Effector CD8-positive, alpha-beta T cell (primary cell): ENCODE results near the gene CNIH2.
A peak's percentile ranks its signal among the peaks of the same experiment; 100 is the strongest.

Source experiments
- DNase-seq: peaks from one replicate; lab custom pipeline; 2025; lab: John Stamatoyannopoulos, UW

Gene CNIH2

DNA sequence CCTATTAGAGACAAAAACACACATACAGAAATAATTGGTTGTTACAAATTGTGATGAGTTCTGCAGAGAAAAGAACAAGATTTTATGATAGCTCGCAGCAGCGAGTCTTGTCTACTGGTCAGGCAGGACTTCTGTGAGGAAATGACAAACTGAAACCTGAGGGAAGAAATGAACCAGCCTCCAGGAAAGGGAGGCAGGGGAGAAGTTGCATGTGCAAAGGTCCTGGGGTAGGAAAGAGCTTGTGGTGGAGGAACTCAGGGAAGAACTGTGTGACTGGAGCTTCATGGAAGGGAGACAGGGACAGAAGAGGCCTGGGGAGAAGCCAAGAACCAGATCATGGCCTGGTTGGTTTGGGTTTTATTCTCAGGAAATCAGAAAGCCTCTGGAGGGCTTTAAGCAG lies 18.8 kb upstream of the CNIH2 start:
- no peak for DNase-seq

DNA sequence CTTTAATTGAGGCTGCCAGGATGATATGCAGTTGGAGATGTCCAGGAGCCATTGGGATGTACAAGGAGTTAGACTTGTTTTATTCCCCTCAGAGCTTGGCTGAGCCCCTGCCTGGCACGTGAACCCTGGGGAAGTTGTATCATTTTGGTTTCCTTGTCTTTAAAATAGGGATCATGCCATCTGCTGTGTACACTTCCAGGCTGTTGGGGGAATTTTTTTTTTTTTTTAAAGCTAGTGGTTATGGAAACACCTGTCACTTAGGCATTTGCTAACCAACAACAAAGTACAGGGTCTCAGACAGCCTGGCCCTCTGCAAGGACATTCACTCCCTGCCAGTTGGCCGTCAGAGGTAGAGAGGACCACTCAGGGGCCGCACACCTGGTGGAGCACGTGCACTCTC lies 18.0 kb upstream of the CNIH2 start:
- no peak for DNase-seq

DNA sequence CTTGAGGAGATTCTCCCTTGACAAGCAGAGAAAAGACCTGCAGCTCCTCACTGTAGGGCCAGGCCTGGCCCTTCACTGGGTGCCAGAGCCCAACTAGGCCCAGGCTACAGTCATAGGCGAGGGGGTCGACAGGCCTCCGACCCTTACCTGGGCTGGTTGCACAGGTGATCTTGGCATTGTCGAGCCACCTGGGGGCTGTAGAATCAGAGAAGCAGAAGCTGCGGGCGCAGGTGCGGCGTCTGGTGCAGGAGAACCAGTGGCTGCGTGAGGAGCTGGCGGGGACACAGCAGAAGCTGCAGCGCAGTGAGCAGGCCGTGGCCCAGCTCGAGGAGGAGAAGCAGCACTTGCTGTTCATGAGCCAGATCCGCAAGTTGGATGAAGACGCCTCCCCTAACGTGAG lies 16.4 kb upstream of the CNIH2 start:
- no peak for DNase-seq

DNA sequence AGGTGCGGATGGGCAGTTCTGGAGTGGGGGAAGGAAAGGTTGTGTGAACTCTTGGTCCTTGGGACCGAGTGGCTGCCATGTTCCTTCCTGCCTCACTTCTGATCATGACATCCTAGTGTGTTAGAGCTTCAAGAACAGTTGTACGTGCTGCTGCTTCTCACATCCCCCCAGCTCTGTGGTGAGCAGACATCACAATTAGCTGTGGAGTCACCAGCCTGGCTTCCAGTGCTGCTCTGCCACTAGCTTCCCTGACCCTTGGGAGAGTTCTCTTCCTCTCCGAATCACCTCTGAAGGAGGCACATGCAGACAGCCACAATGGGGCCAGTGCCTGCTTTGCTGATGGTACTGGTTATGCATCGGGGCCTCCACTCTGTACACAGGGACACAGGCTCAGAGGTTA lies 15.8 kb upstream of the CNIH2 start:
- no peak for DNase-seq

DNA sequence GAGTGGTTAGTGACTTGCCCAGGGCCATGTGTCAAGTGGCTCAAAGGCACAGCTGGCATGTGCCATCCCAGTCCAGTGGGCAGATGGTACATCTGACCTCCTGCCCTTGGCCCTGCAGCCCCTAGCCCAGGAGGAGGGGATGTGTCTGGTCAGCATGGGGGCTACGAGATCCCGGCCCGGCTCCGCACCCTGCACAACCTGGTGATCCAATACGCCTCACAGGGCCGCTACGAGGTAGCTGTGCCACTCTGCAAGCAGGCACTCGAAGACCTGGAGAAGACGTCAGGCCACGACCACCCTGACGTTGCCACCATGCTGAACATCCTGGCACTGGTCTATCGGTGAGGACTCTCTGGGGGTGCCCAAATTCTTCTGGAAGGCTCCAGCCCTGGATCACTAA lies 15.3 kb upstream of the CNIH2 start:
- DNase-seq = no peak

DNA sequence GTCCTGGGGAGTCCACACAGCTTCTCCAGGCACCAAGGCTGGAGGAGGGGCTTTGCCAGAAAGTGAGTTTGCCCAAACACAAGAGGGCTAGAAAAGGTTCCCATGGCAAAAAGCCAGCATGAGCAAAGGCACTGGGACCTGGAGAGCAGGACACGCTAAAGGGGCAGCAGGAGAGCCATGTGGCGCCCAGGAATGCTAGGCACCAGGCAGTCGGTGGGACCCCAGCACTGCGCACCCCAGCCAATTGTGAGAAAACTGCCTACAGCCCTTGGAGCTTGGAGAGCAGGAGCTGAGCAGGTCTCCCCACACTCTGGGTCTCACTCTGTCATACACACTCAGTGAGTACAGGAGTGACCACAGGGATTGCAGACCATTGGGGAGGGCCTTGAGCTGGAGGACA lies 14.7 kb upstream of the CNIH2 start:
- DNase-seq = no peak

DNA sequence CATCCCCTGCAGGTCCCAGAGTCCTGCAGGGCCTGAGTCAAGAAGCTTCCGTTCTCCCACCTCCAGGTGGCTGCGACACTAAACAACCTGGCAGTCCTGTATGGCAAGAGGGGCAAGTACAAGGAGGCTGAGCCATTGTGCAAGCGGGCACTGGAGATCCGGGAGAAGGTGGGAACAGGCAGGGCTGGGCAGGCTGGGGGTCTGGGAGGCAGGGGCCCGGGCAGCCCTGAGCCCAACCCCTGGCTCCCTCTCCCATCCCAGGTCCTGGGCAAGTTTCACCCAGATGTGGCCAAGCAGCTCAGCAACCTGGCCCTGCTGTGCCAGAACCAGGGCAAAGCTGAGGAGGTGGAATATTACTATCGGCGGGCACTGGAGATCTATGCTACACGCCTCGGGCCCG lies 14.2 kb upstream of the CNIH2 start:
- no peak for DNase-seq

DNA sequence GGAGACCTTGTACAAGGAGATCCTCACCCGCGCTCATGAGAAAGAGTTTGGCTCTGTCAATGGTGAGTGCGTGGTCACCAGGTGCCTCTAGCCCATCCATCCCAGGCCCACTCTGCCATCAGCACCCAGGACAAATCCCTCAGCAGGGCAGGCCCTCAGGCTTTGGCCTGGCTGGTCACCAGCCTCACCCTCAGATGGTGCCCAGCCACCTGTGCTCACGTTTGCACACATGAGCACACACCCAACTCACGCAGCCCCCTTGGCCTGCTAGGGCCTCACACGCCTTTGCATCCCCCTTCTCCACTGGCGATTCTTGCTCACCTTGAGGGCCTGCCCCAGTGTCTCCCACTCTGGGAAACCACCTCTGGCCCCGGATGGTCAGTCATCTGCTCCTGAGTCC lies 13.6 kb upstream of the CNIH2 start:
- no peak for DNase-seq

DNA sequence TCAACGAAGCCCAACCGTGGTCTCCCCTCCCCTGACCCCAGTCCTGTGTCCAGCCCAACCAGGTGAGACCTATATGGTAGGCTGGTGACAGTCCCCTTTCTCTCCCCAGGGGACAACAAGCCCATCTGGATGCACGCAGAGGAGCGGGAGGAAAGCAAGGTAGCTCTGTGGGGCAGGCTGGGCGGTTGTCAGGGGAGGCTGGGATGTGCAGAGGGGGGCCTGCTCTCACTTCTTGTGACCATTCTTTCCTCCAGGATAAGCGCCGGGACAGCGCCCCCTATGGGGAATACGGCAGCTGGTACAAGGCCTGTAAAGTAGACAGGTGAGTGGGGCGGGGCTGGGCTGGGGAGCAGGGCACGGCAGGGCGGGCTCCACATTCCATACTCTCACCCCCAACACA lies 13.1 kb upstream of the CNIH2 start:
- peak; percentile 31 for DNase-seq

DNA sequence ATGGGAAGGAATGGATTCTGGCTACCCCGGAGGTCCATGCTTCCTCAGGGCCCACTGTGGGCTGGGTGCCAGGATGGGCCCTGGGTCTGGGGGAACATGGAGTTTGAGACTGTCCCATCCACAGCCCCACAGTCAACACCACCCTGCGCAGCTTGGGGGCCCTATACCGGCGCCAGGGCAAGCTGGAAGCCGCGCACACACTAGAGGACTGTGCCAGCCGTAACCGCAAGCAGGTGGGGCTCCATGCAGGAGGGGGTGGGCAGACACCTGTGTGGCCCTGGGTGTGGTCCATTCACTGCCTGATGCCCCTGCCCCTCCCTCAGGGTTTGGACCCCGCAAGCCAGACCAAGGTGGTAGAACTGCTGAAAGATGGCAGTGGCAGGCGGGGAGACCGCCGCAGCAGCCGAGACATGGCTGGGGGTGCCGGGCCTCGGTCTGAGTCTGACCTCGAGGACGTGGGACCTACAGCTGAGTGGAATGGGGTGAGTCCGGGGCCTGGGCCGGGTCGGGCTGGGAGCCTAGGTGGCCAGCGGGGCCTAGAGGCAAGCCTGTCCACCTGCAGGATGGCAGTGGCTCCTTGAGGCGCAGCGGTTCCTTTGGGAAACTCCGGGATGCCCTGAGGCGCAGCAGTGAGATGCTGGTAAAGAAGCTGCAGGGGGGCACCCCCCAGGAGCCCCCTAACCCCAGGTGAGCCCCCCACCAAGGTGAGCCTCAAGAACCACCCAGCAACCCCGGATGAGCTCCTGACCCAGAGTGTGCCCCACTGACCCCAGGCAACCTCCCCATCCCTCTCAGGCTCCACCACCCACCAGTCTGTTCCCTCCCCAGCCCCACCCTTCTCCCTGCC lies 12.2 kb upstream of the CNIH2 start:
- DNase-seq = no peak

DNA sequence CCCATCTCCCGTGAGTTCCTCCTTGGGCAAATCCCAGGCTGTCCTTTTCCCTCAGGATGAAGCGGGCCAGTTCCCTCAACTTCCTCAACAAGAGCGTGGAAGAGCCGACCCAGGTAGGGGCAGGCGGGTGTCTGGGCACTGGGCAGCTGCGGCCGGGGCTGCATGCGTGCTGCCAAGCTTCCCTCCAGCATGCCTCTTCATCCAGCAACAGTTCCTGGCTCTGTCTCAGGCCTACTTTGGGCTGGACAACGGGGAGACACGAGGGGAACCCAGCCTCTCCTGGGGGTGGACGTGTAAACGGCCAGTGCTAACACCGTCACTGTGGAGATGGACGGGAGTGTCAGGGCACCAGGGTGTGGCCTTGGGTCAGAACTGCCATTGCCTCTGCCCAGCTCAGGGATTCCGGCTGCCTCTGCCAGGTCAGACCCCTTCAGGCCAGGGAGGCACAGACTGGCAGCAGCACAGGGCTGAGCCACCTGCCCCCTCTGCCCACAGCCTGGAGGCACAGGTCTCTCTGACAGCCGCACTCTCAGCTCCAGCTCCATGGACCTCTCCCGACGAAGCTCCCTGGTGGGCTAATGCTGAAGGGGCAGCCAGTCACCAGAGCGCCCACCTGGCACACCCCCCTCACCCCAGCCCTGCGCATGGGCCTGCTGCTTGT lies 11.5 kb upstream of the CNIH2 start:
- DNase-seq = no peak

DNA sequence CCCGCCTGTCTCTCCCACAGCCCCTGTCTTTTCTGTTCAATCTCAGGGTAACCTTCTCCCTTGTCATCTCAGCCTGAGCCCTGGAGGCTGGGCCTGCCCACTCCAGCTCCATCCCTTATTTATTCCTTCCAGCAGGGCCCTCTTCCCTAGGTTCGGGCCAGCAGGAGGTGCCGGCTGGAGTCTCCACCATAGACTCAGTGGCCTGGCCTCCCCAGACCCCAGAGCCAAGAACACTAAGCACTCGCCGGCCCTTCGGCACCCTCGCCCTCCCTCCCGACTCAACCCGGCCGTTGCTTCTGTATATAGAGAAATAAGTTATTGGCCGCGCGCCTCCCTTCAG lies 11.0 kb upstream of the CNIH2 start:
- DNase-seq = no peak

DNA sequence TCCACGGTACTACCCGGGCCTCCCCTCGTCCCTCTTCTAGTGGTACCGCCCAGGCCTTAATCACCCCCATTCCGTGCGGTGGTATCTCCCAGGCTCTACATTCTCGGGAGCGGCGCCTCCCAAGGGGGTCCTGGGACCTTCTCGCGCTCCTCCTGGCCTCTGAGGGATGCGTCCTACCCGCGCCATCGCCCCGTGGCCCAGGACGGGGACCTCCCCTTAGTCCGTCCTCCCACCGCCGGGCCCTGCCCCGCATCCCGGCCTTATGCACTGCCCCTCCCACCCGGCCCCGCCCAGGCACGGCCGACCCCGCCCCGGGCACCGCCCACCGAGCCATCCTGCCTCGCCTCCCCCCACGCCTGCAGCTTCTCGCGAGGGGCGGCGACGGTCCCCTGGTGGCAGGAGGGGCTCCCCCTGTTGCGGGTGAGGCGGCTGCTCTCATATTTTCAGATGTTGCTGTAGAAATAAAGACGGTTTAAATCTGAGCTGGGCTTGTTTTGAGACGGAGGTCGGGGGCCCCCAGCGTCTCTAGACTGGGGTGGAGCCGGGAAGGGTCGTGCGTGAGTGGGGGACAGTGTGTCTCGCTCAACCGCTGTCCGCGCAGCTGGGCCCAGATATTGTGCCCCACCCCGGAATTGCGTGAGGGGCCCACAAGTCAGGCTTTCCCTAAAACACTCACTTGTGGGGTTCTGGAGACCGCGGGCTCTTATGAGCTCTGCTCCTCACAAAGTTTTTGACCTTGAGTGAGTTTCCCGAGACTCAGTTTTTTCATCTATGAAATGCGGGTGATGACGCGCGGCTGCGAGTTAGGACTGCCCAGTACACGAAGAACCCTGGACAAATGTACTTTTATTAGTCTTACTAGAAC lies 10.4 kb upstream of the CNIH2 start:
- DNase-seq = peak; percentile 85

DNA sequence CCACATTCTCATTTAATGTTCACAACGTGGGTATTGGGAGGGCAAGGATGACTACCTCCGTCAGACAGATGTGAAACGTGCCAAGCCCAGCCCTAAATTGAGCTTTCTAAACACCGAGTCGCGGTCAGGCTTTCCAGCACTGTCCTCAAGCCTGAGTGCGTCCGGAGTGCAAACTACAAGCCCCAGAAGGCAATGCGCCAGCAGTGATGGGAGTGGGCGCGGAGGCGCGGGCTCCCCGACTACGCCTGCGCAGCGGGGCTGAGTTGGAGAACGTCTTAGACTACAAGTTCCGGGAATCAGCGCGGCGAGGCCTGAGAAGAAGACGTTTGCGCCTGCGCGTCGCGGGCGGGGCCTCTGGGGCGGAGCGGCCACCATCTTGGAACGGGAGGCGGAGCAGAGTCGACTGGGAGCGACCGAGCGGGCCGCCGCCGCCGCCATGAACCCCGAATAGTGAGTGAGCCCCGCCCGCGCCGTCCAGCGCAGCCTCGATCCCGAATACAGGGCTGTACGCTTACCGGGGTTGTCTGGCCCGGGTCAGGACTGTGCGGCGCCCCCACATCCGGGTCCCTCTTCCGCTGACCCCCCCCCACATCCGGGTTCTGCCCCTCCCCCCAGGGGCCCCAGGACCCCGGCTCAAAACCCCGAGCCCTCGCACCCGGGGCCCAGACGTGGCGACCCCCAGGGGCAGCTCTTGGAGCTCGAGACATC lies 9.6 kb upstream of the CNIH2 start, which contains the start of gene RAB1B:
TSS of gene RAB1B (plus strand) at position 396 of the 708 bp plus-strand sequence. CDS start at position 437, 41 bp downstream.
- peak; percentile 100 for DNase-seq

DNA sequence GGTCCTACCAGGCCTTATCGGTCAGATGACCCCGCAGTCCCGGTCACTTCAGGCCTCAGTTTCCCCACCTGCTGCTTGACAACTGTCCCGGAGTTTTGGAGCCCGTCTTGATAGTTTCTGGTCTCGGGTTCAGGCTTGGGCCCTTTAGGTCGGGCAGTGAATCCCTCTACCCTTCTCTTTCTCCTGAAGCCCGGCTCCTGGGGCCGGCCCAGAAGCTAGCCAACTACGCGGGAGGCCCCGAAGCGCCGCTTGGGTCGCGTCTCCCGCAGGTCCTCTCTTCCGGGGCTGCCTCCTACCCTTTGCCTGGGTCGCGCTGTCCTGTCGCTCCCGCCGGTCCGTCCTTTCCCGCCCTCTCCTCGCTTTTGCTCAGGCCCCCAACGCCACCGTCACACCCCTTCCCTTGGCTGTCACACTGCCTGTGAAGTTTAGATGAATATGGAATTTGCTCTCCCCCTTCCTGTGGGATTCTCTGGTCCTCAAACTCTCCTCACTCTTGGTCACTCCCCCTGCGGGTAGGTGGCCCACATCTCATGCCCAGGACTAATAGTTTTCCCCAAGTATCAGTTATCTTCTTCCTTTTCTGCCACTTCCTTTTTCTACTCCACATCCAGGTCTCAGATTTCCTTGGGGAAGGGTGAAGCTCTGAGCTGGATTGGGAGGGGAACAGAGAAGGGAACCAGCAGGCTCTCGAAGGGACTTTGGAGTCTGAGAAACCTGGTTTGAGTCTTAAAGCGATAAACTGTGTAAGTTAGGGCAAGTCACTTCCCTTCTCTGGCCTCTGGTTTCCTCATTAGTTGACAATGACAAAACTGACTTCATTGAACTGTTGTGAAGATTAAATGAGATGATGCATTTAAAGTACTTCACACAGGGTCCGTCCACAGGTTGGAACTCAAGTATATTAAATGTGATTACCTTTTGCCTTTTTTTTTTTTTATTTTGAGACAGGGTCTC lies 8.7 kb upstream of the CNIH2 start:
- DNase-seq = no peak

DNA sequence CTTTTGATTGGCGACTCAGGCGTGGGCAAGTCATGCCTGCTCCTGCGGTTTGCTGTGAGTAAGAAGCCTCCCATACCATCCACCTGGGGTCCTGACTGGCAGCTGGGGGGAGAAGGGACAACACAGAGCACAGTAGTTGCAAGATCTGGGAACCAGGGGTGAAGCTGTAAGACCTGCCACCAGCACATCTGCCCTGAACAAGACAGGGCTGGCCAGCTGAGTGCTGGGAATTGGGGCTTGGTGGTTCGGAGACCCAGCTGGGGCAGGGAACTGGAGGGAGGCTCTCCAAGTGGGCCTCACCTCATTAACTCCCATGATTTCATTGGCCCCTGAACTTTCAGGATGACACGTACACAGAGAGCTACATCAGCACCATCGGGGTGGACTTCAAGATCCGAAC lies 6.2 kb upstream of the CNIH2 start:
- DNase-seq = no peak

DNA sequence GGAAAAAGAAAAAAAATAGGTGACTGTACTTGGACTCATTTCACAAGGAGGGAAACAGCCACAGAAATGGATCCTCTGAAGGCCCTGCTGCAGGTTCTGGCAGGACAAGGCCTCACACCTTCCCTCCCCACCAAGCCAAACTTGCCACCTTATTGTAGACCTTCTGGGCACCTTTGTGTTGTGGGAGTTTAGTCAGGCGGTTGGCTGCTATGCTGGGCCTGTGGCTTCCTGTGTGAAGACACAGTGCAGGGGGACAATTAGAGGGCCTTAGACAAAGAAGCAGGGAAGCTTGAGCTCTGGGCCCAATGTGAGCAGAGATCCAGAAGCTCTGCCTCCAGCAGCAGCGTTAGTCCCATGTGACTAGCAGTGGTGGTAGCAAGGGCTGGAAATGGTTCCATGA lies 5.4 kb upstream of the CNIH2 start:
- DNase-seq = no peak

DNA sequence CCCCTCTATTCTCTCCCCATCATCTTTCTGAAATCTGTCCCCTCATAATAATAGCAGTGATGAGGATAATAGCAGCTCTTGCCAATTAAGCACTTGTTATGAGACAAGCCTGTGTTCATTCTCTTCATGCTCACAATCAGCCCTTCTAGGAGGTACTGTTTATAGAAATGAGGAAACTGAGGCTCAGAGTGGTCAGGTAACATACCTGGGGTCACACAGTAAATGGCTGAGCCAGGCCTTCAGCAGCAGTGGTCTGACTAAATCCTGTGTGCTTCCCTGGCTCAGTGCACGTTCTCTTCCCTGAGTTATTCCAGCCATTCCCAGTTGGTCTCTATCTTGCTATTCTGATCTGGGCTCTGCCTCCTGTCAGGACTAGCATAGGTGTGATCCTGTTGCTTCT lies 3.8 kb upstream of the CNIH2 start:
- DNase-seq = no peak

DNA sequence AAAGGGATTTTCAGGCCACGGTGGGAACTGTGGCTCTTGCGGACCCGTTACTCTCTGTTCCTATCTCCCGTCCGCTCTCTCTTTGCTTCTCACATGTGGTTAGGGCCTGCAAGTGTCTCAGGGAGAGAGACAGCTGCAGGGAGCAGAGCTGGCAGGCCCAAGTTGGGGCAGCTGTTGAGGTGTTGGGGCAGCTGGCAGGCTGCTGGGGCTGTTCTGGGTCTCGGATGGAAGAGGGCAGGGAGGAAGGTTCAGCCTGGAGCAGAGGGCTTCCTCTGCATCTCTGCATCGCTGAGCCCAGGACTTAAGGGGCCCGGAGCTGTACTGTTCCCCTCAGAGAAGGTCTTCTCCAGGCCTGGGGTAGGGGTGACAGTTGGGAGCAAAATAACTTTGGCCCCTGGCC lies 2.6 kb upstream of the CNIH2 start:
- no peak for DNase-seq

DNA sequence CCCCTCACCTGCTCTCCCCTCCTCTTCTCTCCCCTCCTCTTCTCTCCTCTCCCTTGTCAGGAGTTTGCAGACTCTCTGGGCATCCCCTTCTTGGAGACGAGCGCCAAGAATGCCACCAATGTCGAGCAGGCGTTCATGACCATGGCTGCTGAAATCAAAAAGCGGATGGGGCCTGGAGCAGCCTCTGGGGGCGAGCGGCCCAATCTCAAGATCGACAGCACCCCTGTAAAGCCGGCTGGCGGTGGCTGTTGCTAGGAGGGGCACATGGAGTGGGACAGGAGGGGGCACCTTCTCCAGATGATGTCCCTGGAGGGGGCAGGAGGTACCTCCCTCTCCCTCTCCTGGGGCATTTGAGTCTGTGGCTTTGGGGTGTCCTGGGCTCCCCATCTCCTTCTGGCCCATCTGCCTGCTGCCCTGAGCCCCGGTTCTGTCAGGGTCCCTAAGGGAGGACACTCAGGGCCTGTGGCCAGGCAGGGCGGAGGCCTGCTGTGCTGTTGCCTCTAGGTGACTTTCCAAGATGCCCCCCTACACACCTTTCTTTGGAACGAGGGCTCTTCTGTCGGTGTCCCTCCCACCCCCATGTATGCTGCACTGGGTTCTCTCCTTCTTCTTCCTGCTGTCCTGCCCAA lies 1.9 kb upstream of the CNIH2 start:
- DNase-seq = no peak
